Type B pancreatic cell (in vitro differentiated cells): ENCODE data around the gene ROPN1L. TPM values are rescaled to one million over a fixed set of nuclear protein-coding genes. Genes with fewer than 3 reads are reported as not detected.

Experiments
- DNase-seq: peaks from one replicate; pipeline ENCODE4 v3.0.0; 2021; ENCODE audit warnings: mixed read lengths; ENCODE audit not compliant: unreplicated experiment; ENCODE audit errors: extremely low spot score
- H3K27ac Mint-ChIP-seq: 2 replicates; pipeline ENCODE4 v1.8.0; 2021; ENCODE audit warnings: mild to moderate bottlenecking, mixed read lengths
- H3K27me3 Mint-ChIP-seq: 2 replicates; pipeline ENCODE4 v1.8.0; 2021; ENCODE audit warnings: mixed read lengths
- H3K36me3 Mint-ChIP-seq: 2 replicates; pipeline ENCODE4 v1.8.0; 2021; ENCODE audit warnings: mixed read lengths
- H3K4me1 Mint-ChIP-seq: one replicate; pipeline ENCODE4 v1.8.0; 2021; ENCODE audit warnings: mixed read lengths; ENCODE audit not compliant: unreplicated experiment
- H3K4me3 Mint-ChIP-seq: 2 replicates; pipeline ENCODE4 v1.8.0; 2021; ENCODE audit warnings: mild to moderate bottlenecking, mixed read lengths
- H3K9me3 Mint-ChIP-seq: 2 replicates; pipeline ENCODE4 v1.8.0; 2021; ENCODE audit warnings: mixed read lengths
- total RNA-seq: library from RNA; stranded (reverse); gene quantifications from 2 replicates; pipeline ENCODE4 v1.2.1, GENCODE V29; 2021; ENCODE audit warnings: low replicate concordance
- TF ChIP-seq, protein P1 (sequence below): fragments of 200-600 bp; sonication (generic); conservative IDR thresholded peaks from 2 replicates; pipeline ENCODE4 v1.5.0; 2021; ENCODE audit warnings: antibody characterized with exemption, mild to moderate bottlenecking

ROPN1L gene
- total RNA-seq, 1 donor from 2014 or later = 2.0 TPM

DNA sequence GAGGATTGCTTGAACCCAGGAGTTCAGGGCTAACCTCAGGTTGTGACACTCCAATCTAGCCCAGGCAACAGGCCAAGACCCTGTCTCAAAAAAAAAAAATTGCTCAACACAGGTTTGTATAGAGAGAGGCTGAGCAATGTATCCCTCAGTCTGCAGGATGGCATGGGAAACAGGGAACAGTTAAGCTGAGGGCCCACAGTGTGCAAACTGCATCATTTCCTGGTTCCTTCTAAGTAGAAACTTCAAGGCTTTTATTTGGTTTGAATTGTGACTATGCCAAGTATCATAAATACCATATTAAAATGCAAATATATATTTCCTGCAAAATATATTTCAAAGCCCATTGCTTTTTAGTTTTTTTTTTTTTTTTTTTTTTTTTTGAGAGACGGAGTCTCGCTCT is 13.7 kb upstream of the ROPN1L start:
- no peak overlapping the region for H3K4me3 Mint-ChIP-seq
- no peak for DNase-seq
- peaks cover 33% of the 10 kb centered on the region for H3K36me3 Mint-ChIP-seq
- H3K4me1 Mint-ChIP-seq = no peaks in the 10 kb centered on the region
- TF ChIP-seq, protein P1, sequence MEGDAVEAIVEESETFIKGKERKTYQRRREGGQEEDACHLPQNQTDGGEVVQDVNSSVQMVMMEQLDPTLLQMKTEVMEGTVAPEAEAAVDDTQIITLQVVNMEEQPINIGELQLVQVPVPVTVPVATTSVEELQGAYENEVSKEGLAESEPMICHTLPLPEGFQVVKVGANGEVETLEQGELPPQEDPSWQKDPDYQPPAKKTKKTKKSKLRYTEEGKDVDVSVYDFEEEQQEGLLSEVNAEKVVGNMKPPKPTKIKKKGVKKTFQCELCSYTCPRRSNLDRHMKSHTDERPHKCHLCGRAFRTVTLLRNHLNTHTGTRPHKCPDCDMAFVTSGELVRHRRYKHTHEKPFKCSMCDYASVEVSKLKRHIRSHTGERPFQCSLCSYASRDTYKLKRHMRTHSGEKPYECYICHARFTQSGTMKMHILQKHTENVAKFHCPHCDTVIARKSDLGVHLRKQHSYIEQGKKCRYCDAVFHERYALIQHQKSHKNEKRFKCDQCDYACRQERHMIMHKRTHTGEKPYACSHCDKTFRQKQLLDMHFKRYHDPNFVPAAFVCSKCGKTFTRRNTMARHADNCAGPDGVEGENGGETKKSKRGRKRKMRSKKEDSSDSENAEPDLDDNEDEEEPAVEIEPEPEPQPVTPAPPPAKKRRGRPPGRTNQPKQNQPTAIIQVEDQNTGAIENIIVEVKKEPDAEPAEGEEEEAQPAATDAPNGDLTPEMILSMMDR = no peak
- no peaks in the 10 kb centered on the region for H3K27me3 Mint-ChIP-seq
- H3K9me3 Mint-ChIP-seq = no peaks in the 10 kb centered on the region
- H3K27ac Mint-ChIP-seq = no peak overlapping the region

DNA sequence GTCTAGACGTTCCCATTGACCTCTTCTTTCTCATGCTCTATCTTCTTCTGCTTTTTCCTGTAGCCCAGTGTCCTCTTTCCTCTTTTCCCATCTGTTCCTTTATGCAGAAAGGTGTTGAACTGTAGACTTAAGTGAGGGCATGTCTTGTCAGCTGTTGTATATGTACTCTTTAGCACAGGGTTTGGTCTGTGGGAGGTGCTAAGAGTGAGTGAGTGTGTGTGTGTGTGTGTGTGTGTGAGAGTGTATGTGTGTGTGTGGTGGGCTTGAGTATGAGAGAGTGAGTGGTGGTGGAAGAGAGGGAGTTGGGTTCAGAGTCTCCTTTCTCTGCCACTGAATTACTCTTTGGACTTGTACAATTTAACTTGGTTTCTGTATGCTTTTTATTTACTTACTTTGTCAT is 10.3 kb upstream of the ROPN1L start:
- H3K36me3 Mint-ChIP-seq = peaks cover 27% of the 10 kb centered on the region
- no peaks in the 10 kb centered on the region for H3K27me3 Mint-ChIP-seq
- peak overlapping the region; percentile 1 for H3K27ac Mint-ChIP-seq

DNA sequence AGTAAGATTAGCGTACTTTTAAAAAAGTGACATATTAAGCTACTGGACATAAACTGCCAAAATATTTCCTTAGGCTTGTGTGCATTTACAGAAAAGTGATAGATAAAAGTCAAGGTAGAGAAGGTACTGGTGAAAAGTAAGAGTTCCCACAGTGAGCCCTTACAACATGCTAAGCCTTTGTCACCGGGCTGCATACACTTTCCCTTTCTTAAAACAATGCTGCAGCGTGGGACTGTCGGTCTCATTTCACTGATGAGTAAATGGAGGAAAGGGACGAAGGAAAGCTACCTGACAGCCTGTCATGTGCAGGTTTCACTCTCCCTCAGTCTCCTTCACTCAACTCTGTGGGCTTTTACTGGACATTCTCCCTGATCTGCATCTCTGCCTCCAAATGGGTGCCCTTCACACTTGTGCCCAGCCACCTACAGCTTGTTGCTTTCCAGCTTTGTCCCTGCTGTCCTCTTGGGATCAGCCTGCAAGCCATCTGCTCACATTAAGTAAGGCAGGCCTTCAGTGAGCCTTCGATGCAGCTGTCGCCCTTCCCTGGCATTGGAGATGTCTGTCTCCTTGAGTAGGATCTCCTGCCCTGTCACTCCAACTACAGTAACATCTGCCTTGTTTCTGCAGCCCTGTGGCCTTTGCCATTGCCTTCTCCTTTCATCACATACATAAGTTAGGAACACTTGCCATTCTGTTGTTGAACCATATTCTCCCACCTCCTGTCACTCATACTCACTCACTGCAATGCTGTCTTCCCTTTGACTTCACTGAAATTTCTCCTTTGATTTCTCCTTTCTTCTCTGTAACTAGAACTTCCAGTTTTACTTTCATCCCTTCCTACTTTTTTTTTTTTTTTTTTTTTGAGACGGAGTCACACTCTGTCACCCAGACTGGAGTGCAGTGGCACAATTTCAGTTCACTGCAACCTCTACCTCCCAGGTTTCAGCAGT is 9.3 kb upstream of the ROPN1L start:
- no peak overlapping the region for H3K4me3 Mint-ChIP-seq
- peaks cover 20% of the 10 kb centered on the region for H3K36me3 Mint-ChIP-seq
- no peaks in the 10 kb centered on the region for H3K9me3 Mint-ChIP-seq
- DNase-seq = no peak
- no peaks in the 10 kb centered on the region for H3K27me3 Mint-ChIP-seq
- no peaks in the 10 kb centered on the region for H3K4me1 Mint-ChIP-seq
- TF ChIP-seq, protein P1 = no peak
- no peak overlapping the region for H3K27ac Mint-ChIP-seq

More for the DNA sequence above, 10.3 kb upstream of the ROPN1L start:
- TF ChIP-seq, protein P1 = no peak
- Mint-ChIP-seq H3K9me3 (no peaks in the 10 kb centered on the region), H3K4me1 (no peaks in the 10 kb centered on the region), H3K4me3 (no peak overlapping the region)
- no peak for DNase-seq

DNA sequence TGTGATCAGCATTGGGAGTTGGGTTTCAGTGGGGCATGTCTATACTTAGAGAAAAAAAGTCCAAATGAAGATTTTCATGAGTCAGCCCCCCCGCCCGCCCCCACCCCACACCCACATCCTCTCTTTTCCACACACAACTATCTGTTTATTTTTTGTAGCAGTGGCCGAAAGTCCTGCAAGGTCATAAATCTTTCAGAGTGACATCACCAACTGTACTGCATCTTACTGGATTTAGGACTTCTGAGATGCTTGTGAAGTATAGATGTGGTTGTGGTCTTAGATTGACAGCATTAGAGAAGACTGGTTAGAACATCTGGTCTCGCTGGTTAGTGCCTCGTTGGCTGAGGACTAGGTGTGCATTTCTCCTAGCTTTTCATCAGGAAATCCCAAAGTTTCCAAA is 7.3 kb upstream of the ROPN1L start:
- Mint-ChIP-seq H3K36me3 (peaks cover 21% of the 10 kb centered on the region), H3K27me3 (no peaks in the 10 kb centered on the region), H3K9me3 (no peaks in the 10 kb centered on the region), H3K27ac (no peak overlapping the region), H3K4me1 (no peaks in the 10 kb centered on the region), H3K4me3 (no peak overlapping the region)
- TF ChIP-seq, protein P1 = no peak
- no peak for DNase-seq

DNA sequence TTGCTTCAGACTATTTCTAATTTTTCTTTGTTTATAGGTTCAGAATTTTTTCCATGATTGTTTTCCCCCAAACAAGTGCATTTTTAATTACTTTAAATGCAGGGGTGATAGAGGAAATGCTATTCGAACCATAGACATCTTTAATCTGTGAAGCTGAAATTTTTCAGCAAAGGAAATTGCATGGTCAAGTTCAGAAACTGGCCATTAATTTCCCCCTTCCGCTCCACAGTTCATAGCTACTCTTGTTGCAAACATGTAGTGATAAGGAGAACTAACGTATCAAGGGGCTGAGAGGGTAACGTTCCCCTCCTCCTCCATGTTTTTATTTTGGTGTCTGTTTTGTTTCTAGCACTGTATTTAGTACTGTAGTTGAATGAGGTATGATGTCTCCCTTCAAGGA is 3.4 kb upstream of the ROPN1L start:
- no peaks in the 10 kb centered on the region for H3K9me3 Mint-ChIP-seq
- DNase-seq = no peak
- H3K27me3 Mint-ChIP-seq = peaks cover 8% of the 10 kb centered on the region
- TF ChIP-seq, protein P1 = no peak
- H3K4me1 Mint-ChIP-seq = peaks cover 15% of the 10 kb centered on the region
- H3K4me3 Mint-ChIP-seq = no peak overlapping the region
- no peak overlapping the region for H3K27ac Mint-ChIP-seq
- H3K36me3 Mint-ChIP-seq = peaks cover 10% of the 10 kb centered on the region
